ENCODE measurements around the gene CA5B. TPM values are rescaled to one million over a fixed set of nuclear protein-coding genes. Genes with fewer than 3 reads are reported as not detected.

Gene CA5B
- total RNA-seq, 1 experiment from 2014 or later = 8.3 TPM

GRCh38 chrX:15814771-15815365, 76.8 kb downstream of the CA5B start:
- Histone ChIP-seq H4K20me1 (ENCODE audit: control insufficient read depth, insufficient read depth, insufficient read length) (no peaks in the 10 kb centered on the region), H3K18ac (ENCODE audit: insufficient read length, low read depth, low read length) (no peak overlapping the region), H3K4me2 (ENCODE audit: insufficient read depth, insufficient read length, low read length) (no peak overlapping the region), H2BK5ac (ENCODE audit: insufficient read length, low read length) (peak overlapping the region; percentile 5), H3K4ac (ENCODE audit: low read depth, low read length) (no peak overlapping the region; the same call in 1 of the 2 replicates), H3K79me2 (ENCODE audit: insufficient read depth, low read length) (no peaks in the 10 kb centered on the region), H2AK5ac (ENCODE audit: insufficient read length, low read length) (peak overlapping the region; percentile 21), H3K23ac (ENCODE audit: insufficient read length, low read depth, low read length) (no peak overlapping the region), H3K9me3 (ENCODE audit: control insufficient read depth, low read depth, low read length) (no peaks in the 10 kb centered on the region), H3K27ac (ENCODE audit: insufficient read length, low read depth, low read length) (no peak overlapping the region), H2BK120ac (ENCODE audit: low read depth, low read length, poor library complexity, severe bottlenecking) (no peak overlapping the region), H3K27me3 (ENCODE audit: insufficient read depth, low read length) (no peaks in the 10 kb centered on the region), H4K91ac (ENCODE audit: insufficient read length, low read depth, low read length) (no peak overlapping the region), H4K5ac (ENCODE audit: insufficient read length, low read depth, low read length) (no peak overlapping the region), H2AFZ (ENCODE audit: low read length) (no peak overlapping the region), H3K56ac (ENCODE audit: insufficient read length, low read depth, low read length) (no peak overlapping the region), H2BK12ac (ENCODE audit: insufficient read length, low read depth, low read length) (no peak overlapping the region), H4K8ac (replicated peaks; ENCODE audit: insufficient read length, low read depth, low read length) (no peak overlapping the region), H3K9ac (ENCODE audit: extremely low read depth, insufficient read length, low read length) (peak overlapping the region; percentile 31), H2BK15ac (ENCODE audit: low read depth, low read length) (no peak overlapping the region), H3T11ph (ENCODE audit: low read length) (no peak overlapping the region), H3K4me1 (ENCODE audit: insufficient read depth, low read length) (peaks cover 11% of the 10 kb centered on the region; the same call in 1 of the 2 replicates), H3K14ac (ENCODE audit: insufficient read depth, low read length) (no peak overlapping the region), H2BK20ac (ENCODE audit: low read depth, low read length, poor library complexity, severe bottlenecking) (no peak overlapping the region), H3K23me2 (ENCODE audit: insufficient read length, low read depth, low read length, poor library complexity, severe bottlenecking) (no peaks in the 10 kb centered on the region), H3K79me1 (ENCODE audit: insufficient read depth, low read depth, low read length, poor library complexity, severe bottlenecking) (no peaks in the 10 kb centered on the region)
- Mint-ChIP-seq H3K4me3 (no peak overlapping the region), H3K27ac (peak overlapping the region in 2 of 3 experiments; percentile 4 to 17; a peak in 1 of 7 replicates), H3K4me1 (peaks cover 17 to 23% of the 10 kb centered on the region in 2 experiments), H3K27me3 (ENCODE audit: low read depth) (no peaks in the 10 kb centered on the region), H3K36me3 (ENCODE audit: insufficient read depth in 1 of 3, low read depth in 3 of 3) (peaks cover 46 to 73% (median 62%) of the 10 kb centered on the region in 3 experiments; a peak in 6 of 7 replicates), H3K9me3 (no peaks in the 10 kb centered on the region)
- TF ChIP-seq CTCF (conservative IDR thresholded peaks at IDR 0.05) = no peak
- WGBS (ENCODE audit: extremely low coverage, insufficient read length, low lambda C conversion rate) = no CpG with 5 or more reads among the region's 6 CpGs
- no peak for DNase-seq

All from H9 (cell line).